HCT116 (cell line): ENCODE data around the gene SLC23A1. TPM values are rescaled to one million over a fixed set of nuclear protein-coding genes. Genes with fewer than 3 reads are reported as not detected.

Experiments used
- ATAC-seq: fragments of 200-7000 bp; cut with Tn5 transposase; 2 replicates; pipeline ENCODE4 v1.9.1; 2020; ENCODE audit warnings: mild to moderate bottlenecking, moderate library complexity
- BruUV-seq: library from RNA; stranded (reverse); fragments of 400-500 nt; replicated peaks from 2 replicates; lab custom pipeline; 2021; lab: Mats Ljungman, UMichigan
- CTCF ChIA-PET: fragments of 300-600 bp; sonication (Branson Sonifier 250); formaldehyde crosslinking; loops from one replicate; lab custom pipeline; 2021; ENCODE audit warnings: antibody characterized with exemption; lab: Charles Lee
- POLR2A ChIA-PET: fragments of 300-600, 350-600 bp; sonication (Branson Sonifier 250); formaldehyde crosslinking; loops from one replicate; lab custom pipeline; 2021; ENCODE audit warnings: antibody characterized with exemption; lab: Charles Lee
- RAD21 ChIA-PET, 2 experiments: fragments of 300-600 bp; sonication (Branson Sonifier 250); formaldehyde crosslinking; loops; one replicate each; lab custom pipeline; 2023; ENCODE audit warnings: low total read pairs in 2 of 2; ENCODE audit not compliant: uncharacterized antibody in 2 of 2, unreplicated experiment in 2 of 2, low non-redundant PET in 1 of 2; lab: Charles Lee
- DNase-seq: peaks from one replicate; pipeline ENCODE4 v3.0.0-alpha.2; 2010; ENCODE audit warnings: low read depth, low spot score
- H2AFZ ChIP-seq: fragments of 200-600 bp; shearing (Covaris generic), sonication (generic); 2 replicates; pipeline ENCODE4 v1.6.1; 2017; ENCODE audit warnings: low read depth, mixed run types, mixed read lengths, antibody characterized with exemption, low read length; ENCODE audit not compliant: poor library complexity, severe bottlenecking
- H3K27ac ChIP-seq: 2 replicates; pipeline ENCODE4 v1.5.1; 2012; ENCODE audit warnings: low read depth, low read length
- H3K27me3 ChIP-seq: fragments of 200-600 bp; sonication (generic); 2 replicates; pipeline ENCODE4 v1.6.1; 2016; ENCODE audit warnings: mixed run types, low read length, mixed read lengths; ENCODE audit not compliant: insufficient read depth
- H3K36me3 ChIP-seq, 2 experiments: fragments of 200-500 bp in 1 of 2; fragments of 200-600 bp in 1 of 2; sonication (Bioruptor generic) in 1 of 2; sonication (generic) in 1 of 2; 2 replicates each; pipeline versions ENCODE4 v1.5.1 to v1.6.1; 2014 to 2016; ENCODE audit warnings: low read length in 2 of 2, inconsistent platforms in 1 of 2, mixed read lengths in 1 of 2, mixed run types in 1 of 2; ENCODE audit not compliant: insufficient read depth in 2 of 2, control insufficient read depth in 1 of 2
- H3K4me1 ChIP-seq, 2 experiments: fragments of 200-600 bp in 1 of 2; sonication (generic) in 1 of 2; 2 replicates each; pipeline versions ENCODE4 v1.5.1 to v1.6.1; 2012 to 2017; ENCODE audit warnings: low read length in 2 of 2, inconsistent platforms in 1 of 2, mild to moderate bottlenecking in 1 of 2, mixed read lengths in 1 of 2, mixed run types in 1 of 2, moderate library complexity in 1 of 2; ENCODE audit not compliant: insufficient read depth in 2 of 2, control insufficient read depth in 1 of 2
- H3K4me2 ChIP-seq: fragments of 200-600 bp; sonication (generic); 2 replicates; pipeline ENCODE4 v1.6.1; 2017; ENCODE audit warnings: mixed run types, low read length, mixed read lengths
- H3K4me3 ChIP-seq, 2 experiments: fragments of 200-600 bp in 1 of 2; sonication (generic) in 1 of 2; replicated peaks in 1 of 2; 2 replicates each; pipeline ENCODE4 v1.5.1; 2011 to 2016; ENCODE audit warnings: low read length in 2 of 2, control low read depth in 1 of 2, low read depth in 1 of 2, mild to moderate bottlenecking in 1 of 2, mixed read lengths in 1 of 2, mixed run types in 1 of 2
- H3K79me2 ChIP-seq: fragments of 200-600 bp; sonication (generic); 2 replicates; pipeline ENCODE4 v1.6.1; 2017; ENCODE audit warnings: mild to moderate bottlenecking, mixed run types, low read length, moderate library complexity, mixed read lengths; ENCODE audit not compliant: insufficient read depth
- H3K9ac ChIP-seq: fragments of 200-600 bp; sonication (generic); 2 replicates; pipeline ENCODE4 v1.6.1; 2016; ENCODE audit warnings: low read length, mixed read lengths
- H3K9me2 ChIP-seq: fragments of 200-600 bp; sonication (generic), shearing (Covaris generic); 2 replicates; pipeline ENCODE4 v1.6.1; 2017; ENCODE audit warnings: mixed run types, mild to moderate bottlenecking, moderate library complexity; ENCODE audit not compliant: insufficient read depth
- H3K9me3 ChIP-seq, 2 experiments: fragments of 200-500 bp in 1 of 2; fragments of 200-600 bp in 1 of 2; sonication (Bioruptor generic) in 1 of 2; sonication (generic) in 1 of 2; 2 replicates each; pipeline ENCODE4 v1.6.1; 2014 to 2017; ENCODE audit warnings: low read length in 2 of 2, mixed read lengths in 2 of 2, inconsistent platforms in 1 of 2, low read depth in 1 of 2, mild to moderate bottlenecking in 1 of 2, mixed run types in 1 of 2, moderate library complexity in 1 of 2; ENCODE audit not compliant: control insufficient read depth in 1 of 2, insufficient read depth in 1 of 2
- H4K20me1 ChIP-seq: fragments of 200-600 bp; sonication (generic), shearing (Covaris generic); 2 replicates; pipeline ENCODE4 v1.6.1; 2017; ENCODE audit warnings: mixed run types, mild to moderate bottlenecking, moderate library complexity; ENCODE audit not compliant: insufficient read depth
- CBX3 ChIP-seq: IDR thresholded peaks from 2 replicates; pipeline ENCODE4 v1.6.1; 2012; ENCODE audit warnings: low read depth
- CEBPB ChIP-seq: IDR thresholded peaks from 2 replicates; pipeline ENCODE4 v1.6.1; 2012; ENCODE audit warnings: low read depth
- EGR1 ChIP-seq: IDR thresholded peaks from 2 replicates; pipeline ENCODE4 v1.6.1; 2012; ENCODE audit warnings: low read depth
- ELF1 ChIP-seq: IDR thresholded peaks from 2 replicates; pipeline ENCODE4 v1.6.1; 2012; ENCODE audit warnings: low read depth, borderline replicate concordance
- EZH2 ChIP-seq: fragments of 200-600 bp; sonication (generic); IDR thresholded peaks from 2 replicates; pipeline ENCODE4 v1.6.1; 2017; ENCODE audit warnings: antibody characterized with exemption, mixed run types
- EZH2phosphoT487 ChIP-seq: fragments of 200-600 bp; IDR thresholded peaks from 2 replicates; pipeline ENCODE4 v1.6.1; 2018; ENCODE audit warnings: antibody characterized with exemption, borderline replicate concordance
- FOSL1 ChIP-seq: IDR thresholded peaks from 2 replicates; pipeline ENCODE4 v1.6.1; 2012; ENCODE audit warnings: low read depth
- JUND ChIP-seq: IDR thresholded peaks from 2 replicates; pipeline ENCODE4 v1.6.1; 2012
- POLR2A ChIP-seq: IDR thresholded peaks from 2 replicates; pipeline ENCODE4 v1.7.0; 2011; ENCODE audit warnings: borderline replicate concordance; ENCODE audit not compliant: insufficient read depth, insufficient read length; ENCODE audit errors: extremely low read depth
- POLR2AphosphoS5 ChIP-seq: IDR thresholded peaks from 2 replicates; pipeline ENCODE4 v1.6.1; 2011; ENCODE audit warnings: mild to moderate bottlenecking, low read depth, low read length, moderate library complexity
- RAD21 ChIP-seq: IDR thresholded peaks from 2 replicates; pipeline ENCODE4 v1.6.1; 2012; ENCODE audit warnings: low read depth, mild to moderate bottlenecking
- SIN3A ChIP-seq: IDR thresholded peaks from 2 replicates; pipeline ENCODE4 v1.6.1; 2012; ENCODE audit warnings: low read depth
- SP1 ChIP-seq: IDR thresholded peaks from 2 replicates; pipeline ENCODE4 v1.6.1; 2012; ENCODE audit warnings: low read depth
- SRF ChIP-seq: IDR thresholded peaks from 2 replicates; pipeline ENCODE4 v1.6.1; 2012; ENCODE audit warnings: low read depth
- YY1 ChIP-seq: IDR thresholded peaks from 2 replicates; pipeline ENCODE4 v1.6.1; 2011; ENCODE audit warnings: low read length, low read depth, moderate library complexity, mild to moderate bottlenecking; ENCODE audit not compliant: insufficient replicate concordance; ENCODE audit errors: extremely low read depth
- ZFX ChIP-seq: fragments of 450-650 bp; IDR thresholded peaks from 2 replicates; pipeline ENCODE4 v1.6.1; 2017
- ZNF274 ChIP-seq: fragments of 200-500 bp; sonication (Bioruptor generic); IDR thresholded peaks from 2 replicates; pipeline ENCODE4 v1.6.1; 2014; ENCODE audit warnings: mild to moderate bottlenecking, low read depth, low read length, inconsistent platforms
- intact Hi-C: fragments of 100-400 bp; cut with micrococcal nuclease; formaldehyde crosslinking; loops from 2 replicates; pipeline ENCODE4 v1.10.0; 2022
- total RNA-seq: library from RNA; stranded (reverse); gene quantifications from one replicate; pipeline ENCODE4 v1.2.1, GENCODE V29; 2021; ENCODE audit not compliant: unreplicated experiment
- TF ChIP-seq, protein P1 (sequence below): IDR thresholded peaks from 2 replicates; pipeline ENCODE4 v1.6.1; 2012

Gene SLC23A1
- total RNA-seq, 1 experiment from 2014 or later, result not detected

DNA sequence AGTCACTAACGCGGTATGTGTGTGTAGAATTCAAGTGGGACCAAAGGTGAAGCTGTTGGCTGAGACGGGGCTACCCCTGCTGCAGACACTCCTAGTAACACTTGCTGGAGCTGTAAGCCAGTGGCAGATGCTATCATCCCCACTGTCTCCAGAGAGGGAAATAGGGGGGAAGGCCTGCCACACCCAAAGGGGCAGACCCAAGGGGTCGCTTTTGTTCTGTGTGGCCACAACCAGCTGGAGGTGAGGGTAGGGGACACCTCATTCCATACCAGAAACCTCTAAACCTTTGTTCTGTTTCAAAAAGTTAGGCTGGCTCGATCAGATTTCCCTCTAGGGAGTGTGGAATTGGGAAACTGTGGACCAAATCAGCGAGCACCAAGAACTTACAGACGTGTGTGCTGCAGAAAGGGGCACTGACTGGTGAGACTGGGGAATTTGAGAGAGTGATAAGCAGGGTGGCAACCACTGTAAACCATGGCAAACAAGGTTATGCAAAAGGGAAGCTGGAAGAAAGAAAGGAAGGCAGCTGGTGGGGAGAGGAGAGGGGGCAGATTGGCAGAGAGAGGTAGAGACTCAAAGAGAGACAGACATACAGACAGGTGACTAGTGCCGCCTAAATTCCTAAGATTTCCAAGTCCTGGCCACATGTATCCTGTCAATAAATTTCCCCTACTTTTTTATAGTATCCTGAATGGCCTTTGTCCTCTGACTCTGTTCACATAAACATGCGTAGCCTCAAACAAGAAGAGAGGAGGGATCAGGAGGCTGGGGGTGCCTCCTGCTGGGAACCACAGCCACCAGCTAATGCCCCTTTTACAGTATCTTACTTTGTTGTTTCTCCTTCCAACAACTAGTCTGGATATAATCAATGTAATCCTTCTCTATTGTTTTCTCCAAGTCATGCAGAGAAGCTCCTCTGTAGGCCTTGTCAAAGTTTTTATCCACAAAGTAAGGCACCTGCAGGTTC is 36.4 kb upstream of the SLC23A1 start:
- intact Hi-C loops, result no loop called here
- POLR2A ChIA-PET, result no interaction called here

GRCh38 chr5:139418793-139419192 is 35.7 kb upstream of the SLC23A1 start:
- Histone ChIP-seq H3K79me2 (no peaks in the 10 kb centered on the region), H3K4me1 (peaks cover 3 to 18% of the 10 kb centered on the region in 2 experiments; a peak in 3 of 4 replicates), H3K9me3 (no peaks in the 10 kb centered on the region), H3K4me2 (no peak overlapping the region), H3K9me2 (no peaks in the 10 kb centered on the region), H4K20me1 (no peaks in the 10 kb centered on the region), H3K4me3 (no peak overlapping the region), H2AFZ (no peak overlapping the region), H3K27me3 (no peaks in the 10 kb centered on the region), H3K9ac (no peak overlapping the region), H3K27ac (no peak overlapping the region), H3K36me3 (no peaks in the 10 kb centered on the region)
- ChIA-PET CTCF (no interaction called here), RAD21 (no interaction called here), POLR2A (no interaction called here)
- TF ChIP-seq SP1 (no peak), FOSL1 (no peak), ZNF274 (no peak), YY1 (no peak), CBX3 (no peak), SIN3A (no peak), EGR1 (no peak), ELF1 (no peak), POLR2A (no peak), EZH2phosphoT487 (no peak), POLR2AphosphoS5 (no peak), ZFX (no peak), EZH2 (no peak), RAD21 (no peak), SRF (no peak), CEBPB (no peak), JUND (no peak)
- intact Hi-C loops, result no loop called here
- no peak for DNase-seq
- no peak for ATAC-seq
- no TSS peak for BruUV-seq

More for the DNA sequence above, 36.4 kb upstream of the SLC23A1 start:
- ChIA-PET CTCF (interaction anchor here (2.4 kb wide), 1 partner anchor 94 kb away, joined by 13 read pairs; no protein-coding TSS in a partner anchor), RAD21 (interaction anchor here in 1 of 2 experiments (0.7 kb wide), 1 partner anchor 204 kb away, joined by 3 read pairs; no protein-coding TSS in a partner anchor)
- H3K9me3 ChIP-seq, result no peaks in the 10 kb centered on the region
- H3K27me3 ChIP-seq, result no peaks in the 10 kb centered on the region
- H3K27ac ChIP-seq, result no peak overlapping the region
- no peaks in the 10 kb centered on the region for H3K9me2 ChIP-seq
- H3K4me1 ChIP-seq, result peaks cover 3 to 18% of the 10 kb centered on the region in 2 experiments; a peak in 3 of 4 replicates
- H4K20me1 ChIP-seq, result no peaks in the 10 kb centered on the region
- no peak overlapping the region for H3K9ac ChIP-seq
- ATAC-seq, result no peak
- no peak overlapping the region for H3K4me2 ChIP-seq
- DNase-seq, result no peak
- H2AFZ ChIP-seq, result no peak overlapping the region
- TF ChIP-seq ELF1, result no peak
- TF ChIP-seq, protein P1, sequence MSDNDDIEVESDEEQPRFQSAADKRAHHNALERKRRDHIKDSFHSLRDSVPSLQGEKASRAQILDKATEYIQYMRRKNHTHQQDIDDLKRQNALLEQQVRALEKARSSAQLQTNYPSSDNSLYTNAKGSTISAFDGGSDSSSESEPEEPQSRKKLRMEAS, result no peak
- TF ChIP-seq EZH2, result no peak
- H3K79me2 ChIP-seq, result no peaks in the 10 kb centered on the region
- no peaks in the 10 kb centered on the region for H3K36me3 ChIP-seq
- H3K4me3 ChIP-seq, result no peak overlapping the region
- BruUV-seq, result no TSS peak
